AG04450 (cell line): ENCODE data around the gene PTGES2. TPM values are rescaled to one million over a fixed set of nuclear protein-coding genes. Genes with fewer than 3 reads are reported as not detected.

Experiments used
- CTCF ChIA-PET: fragments of 300-600, 350-600 bp; formaldehyde crosslinking; extraction: SDS; loops from one replicate; lab custom pipeline; 2022; ENCODE audit warnings: antibody characterized with exemption, inconsistent platforms; lab: Charles Lee
- POLR2A ChIA-PET: fragments of 350-600 bp; formaldehyde crosslinking; extraction: SDS; loops from one replicate; lab custom pipeline; 2021; ENCODE audit warnings: antibody characterized with exemption, inconsistent platforms; lab: Yijun Ruan, JAX
- DNase-seq: peaks from one replicate; pipeline ENCODE4 v3.0.0-alpha.2; 2011; ENCODE audit warnings: low read depth, low spot score
- H3K27ac ChIP-seq: one replicate; pipeline ENCODE4 v1.5.1; 2012; ENCODE audit warnings: low read depth, low read length, control low read depth
- H3K27me3 ChIP-seq: one replicate; pipeline ENCODE4 v1.6.0; 2012; ENCODE audit warnings: low read length; ENCODE audit not compliant: control insufficient read depth, insufficient read depth
- H3K4me3 ChIP-seq: 2 replicates; pipeline ENCODE4 v1.5.1; 2011; ENCODE audit warnings: mild to moderate bottlenecking, low read depth, low read length, control low read depth
- H3K9me3 ChIP-seq: 2 replicates; pipeline ENCODE4 v1.5.1; 2012; ENCODE audit warnings: low read length; ENCODE audit not compliant: control insufficient read depth, insufficient read depth
- polyA plus RNA-seq: library from polyadenylated mRNA; depleted of rRNA; stranded (reverse); fragments of >200 nt; gene quantifications from 2 replicates; pipeline ENCODE4 v1.2.3, GENCODE V29; 2011
- TF ChIP-seq, protein P1 (sequence below): IDR thresholded peaks from 2 replicates; pipeline ENCODE4 v1.5.1; 2011; ENCODE audit warnings: low read depth, low read length, control low read depth, inconsistent platforms

The PTGES2 gene
- polyA plus RNA-seq, 1 experiment, result 56.3 TPM

DNA sequence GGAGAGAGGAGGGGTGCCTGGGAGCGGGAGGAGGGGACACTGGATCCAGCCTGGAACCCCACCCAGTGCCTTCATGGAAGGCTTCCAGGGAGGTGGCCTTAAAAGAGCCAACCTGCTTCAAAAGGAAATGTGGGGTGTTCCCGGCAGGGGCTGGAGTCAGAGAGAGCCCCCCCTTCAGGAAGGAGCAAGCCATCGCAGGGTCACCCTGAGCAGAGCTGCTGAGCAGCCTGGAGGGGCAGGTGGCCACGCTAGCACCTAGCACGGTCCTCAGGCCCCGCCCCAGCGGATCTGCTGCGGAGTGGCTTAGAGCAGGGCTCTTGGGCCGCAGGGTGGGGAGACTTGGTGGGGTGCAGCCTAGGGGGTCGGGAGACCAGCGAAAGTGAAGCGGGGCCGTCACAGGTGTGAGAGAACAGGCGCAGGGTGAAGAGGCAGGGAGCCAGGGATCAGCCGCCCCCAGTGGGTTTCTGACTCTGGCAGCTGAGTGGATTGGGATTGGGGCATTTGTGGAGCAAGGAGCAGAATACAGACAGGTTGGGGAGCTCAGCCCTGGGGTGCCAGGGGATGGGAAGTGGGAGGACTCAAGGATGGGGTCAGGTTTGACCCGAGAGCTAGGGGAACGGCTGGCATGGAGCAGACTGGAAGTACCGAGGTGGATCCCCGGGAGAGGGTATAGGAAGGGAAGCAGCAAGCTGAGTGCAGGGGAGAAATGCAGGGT lies 23.2 kb upstream of the PTGES2 start:
- CTCF ChIA-PET, result no interaction called here
- DNase-seq, result no peak
- TF ChIP-seq, protein P1, sequence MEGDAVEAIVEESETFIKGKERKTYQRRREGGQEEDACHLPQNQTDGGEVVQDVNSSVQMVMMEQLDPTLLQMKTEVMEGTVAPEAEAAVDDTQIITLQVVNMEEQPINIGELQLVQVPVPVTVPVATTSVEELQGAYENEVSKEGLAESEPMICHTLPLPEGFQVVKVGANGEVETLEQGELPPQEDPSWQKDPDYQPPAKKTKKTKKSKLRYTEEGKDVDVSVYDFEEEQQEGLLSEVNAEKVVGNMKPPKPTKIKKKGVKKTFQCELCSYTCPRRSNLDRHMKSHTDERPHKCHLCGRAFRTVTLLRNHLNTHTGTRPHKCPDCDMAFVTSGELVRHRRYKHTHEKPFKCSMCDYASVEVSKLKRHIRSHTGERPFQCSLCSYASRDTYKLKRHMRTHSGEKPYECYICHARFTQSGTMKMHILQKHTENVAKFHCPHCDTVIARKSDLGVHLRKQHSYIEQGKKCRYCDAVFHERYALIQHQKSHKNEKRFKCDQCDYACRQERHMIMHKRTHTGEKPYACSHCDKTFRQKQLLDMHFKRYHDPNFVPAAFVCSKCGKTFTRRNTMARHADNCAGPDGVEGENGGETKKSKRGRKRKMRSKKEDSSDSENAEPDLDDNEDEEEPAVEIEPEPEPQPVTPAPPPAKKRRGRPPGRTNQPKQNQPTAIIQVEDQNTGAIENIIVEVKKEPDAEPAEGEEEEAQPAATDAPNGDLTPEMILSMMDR, result peak; percentile 25; the same call in 1 of the 2 replicates
- Histone ChIP-seq H3K27ac (no peak overlapping the region), H3K4me3 (no peak overlapping the region), H3K9me3 (no peaks in the 10 kb centered on the region; the same call in 1 of the 2 replicates), H3K27me3 (peaks cover 7% of the 10 kb centered on the region)
- POLR2A ChIA-PET, result interaction anchor here (0.7 to 1.1 kb wide), 2 partner anchors 9 to 22 kb away, joined by 3 to 4 read pairs; partner anchors contain the start of gene BBLN

DNA sequence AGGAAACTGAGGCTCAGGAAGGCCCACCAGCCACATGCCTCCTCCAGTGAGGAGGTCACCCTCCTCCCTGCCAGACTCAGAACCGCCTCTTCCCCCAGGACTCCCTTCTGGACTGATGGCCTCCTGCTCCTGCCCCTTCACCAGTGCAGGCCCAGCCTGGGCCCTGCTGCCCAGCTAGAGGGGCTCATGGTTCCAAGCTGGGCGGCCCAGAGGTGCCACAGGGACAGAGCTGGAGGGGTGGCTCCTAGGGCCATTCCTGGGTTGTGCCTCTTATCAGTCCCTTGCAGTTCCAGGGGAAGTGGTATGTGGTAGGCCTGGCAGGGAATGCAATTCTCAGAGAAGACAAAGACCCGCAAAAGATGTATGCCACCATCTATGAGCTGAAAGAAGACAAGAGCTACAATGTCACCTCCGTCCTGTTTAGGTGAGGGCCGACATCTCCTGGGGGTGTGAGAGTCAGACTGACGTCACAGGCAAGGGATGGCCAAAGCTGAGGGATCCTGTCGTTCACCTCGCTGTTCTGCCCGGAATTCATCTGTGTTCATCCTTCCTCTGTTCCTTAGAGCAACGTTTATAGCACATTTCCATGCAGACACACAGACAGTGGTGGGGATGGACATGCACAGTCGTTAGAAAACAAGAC lies 22.5 kb upstream of the PTGES2 start:
- Histone ChIP-seq H3K27me3 (peaks cover 5% of the 10 kb centered on the region), H3K4me3 (no peak overlapping the region), H3K9me3 (no peaks in the 10 kb centered on the region; the same call in 1 of the 2 replicates), H3K27ac (no peak overlapping the region)
- DNase-seq, result no peak
- TF ChIP-seq, protein P1, result no peak
- CTCF ChIA-PET, result no interaction called here
- POLR2A ChIA-PET, result interaction anchor here (1.1 kb wide), 1 partner anchor 10 kb away, joined by 3 read pairs; the partner anchor contains the start of gene BBLN

DNA sequence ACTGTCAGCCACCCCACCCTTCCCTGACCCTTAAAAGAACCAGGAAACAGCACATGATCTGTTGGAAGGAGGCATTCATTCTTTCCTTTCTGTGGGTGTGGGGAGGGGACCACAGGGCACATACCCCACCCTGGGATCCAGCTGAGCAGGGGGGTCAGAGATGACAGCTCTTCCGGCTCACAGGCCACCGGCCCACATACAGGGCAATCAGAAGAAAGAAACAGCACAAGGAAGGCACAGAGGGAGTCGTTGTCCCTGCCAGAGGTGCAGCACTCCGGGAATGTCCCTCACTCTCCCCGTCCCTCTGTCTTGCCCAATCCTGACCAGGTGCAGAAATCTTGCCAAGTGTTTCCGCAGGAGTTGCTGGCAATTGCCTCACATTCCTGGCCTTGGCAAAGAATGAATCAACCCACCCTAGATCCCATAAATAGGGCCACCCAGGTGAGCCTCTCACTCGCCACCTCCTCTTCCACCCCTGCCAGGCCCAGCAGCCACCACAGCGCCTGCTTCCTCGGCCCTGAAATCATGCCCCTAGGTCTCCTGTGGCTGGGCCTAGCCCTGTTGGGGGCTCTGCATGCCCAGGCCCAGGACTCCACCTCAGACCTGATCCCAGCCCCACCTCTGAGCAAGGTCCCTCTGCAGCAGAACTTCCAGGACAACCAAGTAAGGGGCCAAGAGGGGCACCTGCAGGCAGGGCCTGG lies 21.6 kb upstream of the PTGES2 start, which contains the start of gene LCN2:
LCN2 (plus strand) TSS at position 453 of the 701 bp plus-strand sequence; CDS start at position 526, 73 bp downstream.
- ChIA-PET CTCF (no interaction called here), POLR2A (no interaction called here)
- H3K4me3 ChIP-seq, result no peak within 1 kb of the TSS
- no peak for DNase-seq
- TF ChIP-seq, protein P1, result no peak
- no peaks in the 10 kb centered on the region; the same call in 1 of the 2 replicates for H3K9me3 ChIP-seq
- H3K27me3 ChIP-seq, result peaks cover 8% of the 10 kb centered on the region
- no peak within 1 kb of the TSS for H3K27ac ChIP-seq

DNA sequence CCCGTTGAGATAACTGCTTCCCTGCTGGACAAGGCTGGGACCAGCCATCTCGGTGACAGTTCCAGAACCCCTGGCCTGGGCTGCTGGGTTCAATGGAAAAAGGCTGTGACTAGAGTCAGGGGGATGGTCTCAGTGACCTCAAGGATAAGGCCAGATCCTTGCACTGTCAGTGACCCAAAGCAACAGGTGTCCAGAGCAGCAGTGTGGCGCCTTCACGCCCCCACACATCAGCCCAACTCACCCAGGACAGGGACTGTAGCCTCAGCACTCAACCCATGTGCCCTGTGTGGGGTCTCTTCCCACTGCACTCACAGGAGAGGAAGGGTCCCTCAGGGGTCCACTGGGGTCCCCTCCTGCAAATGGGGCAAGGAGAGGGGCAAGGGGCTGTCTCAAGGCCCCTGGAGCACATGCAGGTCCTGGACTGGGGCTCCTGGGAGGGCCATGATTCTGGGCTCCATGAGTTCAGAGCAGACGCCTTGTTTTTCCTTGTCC lies 21.0 kb upstream of the PTGES2 start:
- H3K27ac ChIP-seq, result no peak overlapping the region
- TF ChIP-seq, protein P1, result no peak
- POLR2A ChIA-PET, result no interaction called here
- H3K9me3 ChIP-seq, result no peaks in the 10 kb centered on the region; the same call in 1 of the 2 replicates
- H3K4me3 ChIP-seq, result no peak overlapping the region
- H3K27me3 ChIP-seq, result peaks cover 12% of the 10 kb centered on the region
- DNase-seq, result no peak
- CTCF ChIA-PET, result no interaction called here
